GM12864 (cell line): ENCODE results near the gene KNG1.

Experiments used
- DNase-seq: peaks from one replicate; pipeline ENCODE4 v3.0.0-alpha.2; 2011; ENCODE audit warnings: low read depth
- H3K4me3 ChIP-seq: 2 replicates; pipeline ENCODE4 v1.5.1; 2011; ENCODE audit warnings: mild to moderate bottlenecking, low read depth, low read length, control low read depth
- TF ChIP-seq, protein P1 (sequence below): IDR thresholded peaks from 2 replicates; pipeline ENCODE4 v1.5.1; 2011; ENCODE audit warnings: low read depth, mild to moderate bottlenecking, moderate library complexity, low read length, control low read depth, inconsistent platforms; ENCODE audit errors: missing control alignments

KNG1 gene

DNA sequence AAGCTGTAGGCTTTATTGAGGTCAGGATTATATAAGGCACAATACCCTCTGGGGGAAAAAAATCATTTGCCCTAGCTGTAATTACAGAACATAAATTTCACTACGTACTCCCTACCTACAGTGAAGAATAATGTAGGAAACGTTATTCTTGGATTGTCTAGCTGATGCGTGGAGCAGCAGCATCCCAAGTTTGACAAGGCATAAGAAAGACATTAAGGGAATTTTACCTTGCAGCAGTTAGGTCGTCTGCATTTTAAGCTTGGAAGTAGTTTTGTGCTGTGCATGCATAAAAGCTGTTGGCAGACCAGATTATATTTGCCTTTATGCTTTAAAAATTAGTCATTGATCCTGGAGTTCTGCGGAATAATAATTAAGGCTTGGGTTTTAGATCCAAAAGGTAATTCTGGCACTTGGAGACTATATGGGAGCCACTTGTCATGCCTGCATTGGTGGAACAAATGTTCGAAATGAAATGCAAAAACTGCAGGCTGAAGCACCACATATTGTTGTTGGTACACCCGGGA lies 68.4 kb downstream of the KNG1 start:
- peak overlapping the region; percentile 96 for H3K4me3 ChIP-seq
- no peak for DNase-seq
- TF ChIP-seq, protein P1, sequence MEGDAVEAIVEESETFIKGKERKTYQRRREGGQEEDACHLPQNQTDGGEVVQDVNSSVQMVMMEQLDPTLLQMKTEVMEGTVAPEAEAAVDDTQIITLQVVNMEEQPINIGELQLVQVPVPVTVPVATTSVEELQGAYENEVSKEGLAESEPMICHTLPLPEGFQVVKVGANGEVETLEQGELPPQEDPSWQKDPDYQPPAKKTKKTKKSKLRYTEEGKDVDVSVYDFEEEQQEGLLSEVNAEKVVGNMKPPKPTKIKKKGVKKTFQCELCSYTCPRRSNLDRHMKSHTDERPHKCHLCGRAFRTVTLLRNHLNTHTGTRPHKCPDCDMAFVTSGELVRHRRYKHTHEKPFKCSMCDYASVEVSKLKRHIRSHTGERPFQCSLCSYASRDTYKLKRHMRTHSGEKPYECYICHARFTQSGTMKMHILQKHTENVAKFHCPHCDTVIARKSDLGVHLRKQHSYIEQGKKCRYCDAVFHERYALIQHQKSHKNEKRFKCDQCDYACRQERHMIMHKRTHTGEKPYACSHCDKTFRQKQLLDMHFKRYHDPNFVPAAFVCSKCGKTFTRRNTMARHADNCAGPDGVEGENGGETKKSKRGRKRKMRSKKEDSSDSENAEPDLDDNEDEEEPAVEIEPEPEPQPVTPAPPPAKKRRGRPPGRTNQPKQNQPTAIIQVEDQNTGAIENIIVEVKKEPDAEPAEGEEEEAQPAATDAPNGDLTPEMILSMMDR = no peak

DNA sequence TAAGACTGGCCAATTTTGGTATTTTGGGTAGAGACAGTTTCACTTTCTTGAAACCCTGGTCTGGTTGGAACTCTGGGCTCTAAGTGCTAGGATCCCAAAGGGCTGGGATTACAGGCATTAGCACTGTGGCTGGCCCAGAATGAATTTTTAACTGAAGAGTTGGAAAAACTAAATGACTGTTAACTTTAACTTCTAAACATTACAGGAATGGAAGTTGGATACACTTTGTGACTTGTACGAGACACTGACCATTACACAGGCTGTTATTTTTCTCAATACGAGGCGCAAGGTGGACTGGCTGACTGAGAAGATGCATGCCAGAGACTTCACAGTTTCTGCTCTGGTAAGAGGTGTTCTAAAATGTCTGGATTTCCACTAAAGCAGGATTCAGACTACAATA lies 69.8 kb downstream of the KNG1 start:
- H3K4me3 ChIP-seq = peak overlapping the region; percentile 96; the same call in 1 of the 2 replicates
- no peak for DNase-seq
- TF ChIP-seq, protein P1 = no peak

DNA sequence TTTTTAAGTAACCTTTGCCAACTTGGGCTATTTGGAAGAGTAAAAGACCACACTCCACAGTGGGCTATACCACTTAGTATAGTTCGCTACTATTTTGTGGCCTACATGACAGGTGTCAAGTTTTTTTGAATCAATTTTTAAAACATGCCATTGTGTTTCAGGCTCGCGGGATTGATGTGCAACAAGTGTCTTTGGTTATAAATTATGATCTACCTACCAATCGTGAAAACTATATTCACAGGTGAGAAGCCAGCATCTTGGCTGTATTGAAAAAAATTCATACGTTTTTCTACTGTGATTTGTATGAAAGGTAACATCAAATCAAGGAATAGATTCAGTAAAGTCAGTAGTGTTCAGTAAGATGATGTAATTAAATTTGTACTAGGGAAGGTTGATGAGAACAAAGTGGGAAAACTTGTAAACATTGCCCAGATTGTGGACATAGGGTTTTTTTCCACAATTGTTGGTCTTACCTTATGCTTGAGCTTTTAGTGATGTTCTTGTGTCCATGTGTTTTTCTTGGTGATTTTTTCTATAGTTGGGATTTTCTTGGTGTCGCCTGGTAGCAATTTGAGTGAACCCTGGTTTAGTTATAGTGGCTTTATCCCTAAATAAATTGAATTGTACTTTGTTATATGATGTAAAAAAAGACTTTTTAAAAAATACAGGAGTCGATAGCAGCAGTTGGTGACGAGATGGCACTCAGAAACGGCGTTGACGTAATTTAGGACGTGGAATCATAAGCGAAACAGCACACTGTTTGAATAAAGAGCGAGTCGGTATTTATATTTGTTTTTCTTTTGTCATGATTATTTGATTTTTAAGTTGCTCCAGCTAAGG lies 70.7 kb downstream of the KNG1 start:
- no peak overlapping the region for H3K4me3 ChIP-seq
- no peak for DNase-seq
- TF ChIP-seq, protein P1 = no peak

DNA sequence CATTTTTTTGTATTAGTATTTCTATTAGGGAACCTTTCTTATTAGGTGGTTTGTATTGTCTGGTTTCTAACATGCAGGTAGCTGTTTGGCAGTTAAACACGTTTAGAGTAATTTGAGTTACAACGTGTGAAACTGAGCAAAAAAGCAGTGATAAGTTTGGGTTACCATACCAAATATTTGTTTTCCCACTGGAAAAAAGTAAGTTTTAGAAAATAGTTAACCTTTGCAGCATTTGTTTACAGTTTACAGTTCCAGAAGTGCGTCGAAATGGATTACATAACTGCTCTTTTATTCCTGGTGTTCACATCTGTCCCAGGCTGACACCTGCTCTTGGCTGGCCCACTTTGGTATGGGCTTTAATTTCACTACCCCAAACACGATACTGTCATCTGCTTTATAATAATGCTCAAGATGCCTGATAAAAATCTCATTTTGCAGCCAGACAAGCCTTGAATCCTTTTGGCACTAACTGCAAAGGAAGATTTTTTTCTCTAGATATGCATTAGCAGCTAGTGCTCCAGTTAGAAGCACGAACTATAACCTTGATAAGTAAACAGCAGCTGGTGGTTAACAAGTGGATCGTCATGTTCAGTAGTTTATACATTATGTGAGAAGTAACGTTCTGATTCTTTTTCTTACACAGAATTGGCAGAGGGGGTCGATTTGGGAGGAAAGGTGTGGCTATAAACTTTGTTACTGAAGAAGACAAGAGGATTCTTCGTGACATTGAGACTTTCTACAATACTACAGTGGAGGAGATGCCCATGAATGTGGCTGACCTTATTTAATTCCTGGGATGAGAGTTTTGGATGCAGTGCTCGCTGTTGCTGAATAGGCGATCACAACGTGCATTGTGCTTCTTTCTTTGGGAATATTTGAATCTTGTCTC lies 71.6 kb downstream of the KNG1 start:
- DNase-seq = no peak
- TF ChIP-seq, protein P1 = no peak
- no peak overlapping the region for H3K4me3 ChIP-seq

DNA sequence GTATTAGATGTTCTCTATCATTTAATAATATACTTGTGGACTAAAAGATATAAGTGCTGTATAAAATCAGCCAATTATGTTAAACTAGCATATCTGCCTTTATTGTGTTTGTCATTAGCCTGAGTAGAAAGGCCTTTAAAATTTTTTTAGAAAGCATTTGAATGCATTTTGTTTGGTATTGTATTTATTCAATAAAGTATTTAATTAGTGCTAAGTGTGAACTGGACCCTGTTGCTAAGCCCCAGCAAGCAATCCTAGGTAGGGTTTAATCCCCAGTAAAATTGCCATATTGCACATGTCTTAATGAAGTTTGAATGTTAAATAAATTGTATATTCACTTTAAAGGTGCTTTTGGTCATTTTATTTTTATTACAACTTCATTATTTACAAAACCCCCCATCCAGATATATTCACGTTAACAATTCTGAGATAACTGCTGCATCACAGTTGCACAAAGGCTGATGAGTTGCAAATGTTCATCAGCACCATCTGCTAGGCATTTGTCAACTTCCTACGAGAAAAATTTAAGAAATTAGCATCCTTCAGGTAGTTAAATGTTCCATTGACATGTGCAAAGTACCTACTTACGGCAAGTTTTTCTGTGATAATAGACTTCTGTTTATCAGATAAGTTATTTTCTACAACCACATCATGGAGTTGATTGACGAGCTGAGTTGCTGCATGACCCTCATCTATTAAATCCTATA lies 72.5 kb downstream of the KNG1 start:
- TF ChIP-seq, protein P1 = no peak
- no peak for DNase-seq
- no peak overlapping the region for H3K4me3 ChIP-seq

DNA sequence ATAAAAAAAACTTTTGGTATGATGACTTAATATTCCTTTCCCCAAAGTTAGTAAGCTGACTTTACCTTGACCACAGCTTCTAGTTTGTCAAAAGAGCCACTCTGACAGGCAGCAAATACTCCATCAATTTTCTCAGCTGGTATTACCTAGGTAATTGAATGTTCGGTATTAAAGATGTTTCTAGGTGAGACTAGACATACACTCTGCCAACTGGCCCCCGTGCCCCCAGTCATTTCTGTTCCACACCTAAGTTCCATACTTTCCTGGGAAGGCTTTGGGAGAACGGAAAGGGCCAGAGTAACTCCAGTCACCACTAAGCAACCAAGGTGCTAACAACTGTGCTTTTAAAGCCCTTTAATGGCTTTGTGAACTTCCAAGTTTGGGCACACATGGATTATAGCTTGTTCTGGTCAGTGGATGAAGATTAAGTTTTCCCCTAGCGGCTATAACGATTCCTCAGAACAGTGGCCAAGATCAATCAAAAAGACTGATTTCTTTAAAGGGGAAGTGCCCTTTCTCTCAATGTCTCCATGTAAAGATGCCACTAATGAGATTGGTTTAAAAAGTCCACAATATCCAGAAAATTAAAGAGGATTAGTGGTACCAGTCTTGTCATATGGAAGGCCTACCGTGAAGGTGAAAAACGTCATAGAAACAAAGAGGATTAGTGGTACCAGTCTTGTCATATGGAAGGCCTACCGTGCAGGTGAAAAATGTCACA lies 73.3 kb downstream of the KNG1 start:
- TF ChIP-seq, protein P1 = peak; percentile 30
- no peak overlapping the region for H3K4me3 ChIP-seq
- no peak for DNase-seq
